Fibroblast of lung (primary cell): ENCODE measurements around the gene FBXO31. TPM values are rescaled to one million over a fixed set of nuclear protein-coding genes. Genes with fewer than 3 reads are reported as not detected.
"Not testable (repeated sequence)": the region's sequence is repeated elsewhere in the genome, so short reads cannot be mapped to it uniquely, and the experiment has no call there.

Experiments
- DNase-seq, 2 donors: peaks; one replicate each; pipeline versions ENCODE4 v3.0.0 to v3.0.0-alpha.2; 2010; ENCODE audit warnings: low read depth in 2 of 2
- H2AFZ ChIP-seq: 2 replicates; pipeline ENCODE4 v1.5.1; 2012; ENCODE audit warnings: low read length, control low read depth, inconsistent platforms
- H3K27ac ChIP-seq: 2 replicates; pipeline ENCODE4 v1.5.1; 2011; ENCODE audit warnings: low read length, control low read depth; ENCODE audit not compliant: insufficient read depth
- H3K27me3 ChIP-seq: 2 replicates; pipeline ENCODE4 v1.5.1; 2011; ENCODE audit warnings: mild to moderate bottlenecking, low read length; ENCODE audit not compliant: control insufficient read depth, insufficient read depth
- H3K36me3 ChIP-seq: 2 replicates; pipeline ENCODE4 v1.5.1; 2011; ENCODE audit warnings: low read length; ENCODE audit not compliant: control insufficient read depth, insufficient read depth
- H3K4me1 ChIP-seq: 2 replicates; pipeline ENCODE4 v1.5.1; 2011; ENCODE audit warnings: low read length; ENCODE audit not compliant: control insufficient read depth, insufficient read depth; ENCODE audit errors: extremely low read depth
- H3K4me2 ChIP-seq: 2 replicates; pipeline ENCODE4 v1.5.1; 2011; ENCODE audit warnings: low read length, control low read depth; ENCODE audit not compliant: insufficient read depth; ENCODE audit errors: extremely low read depth
- H3K4me3 ChIP-seq, 4 experiments: fragments of 200-600 bp in 1 of 4; sonication (generic) in 1 of 4; replicated peaks in 1 of 4; 2 replicates each; pipeline ENCODE4 v1.5.1; 2011 to 2016; ENCODE audit warnings: low read length in 4 of 4, low read depth in 3 of 4, mild to moderate bottlenecking in 3 of 4, control low read depth in 2 of 4, inconsistent platforms in 1 of 4, mixed read lengths in 1 of 4; ENCODE audit not compliant: insufficient read depth in 1 of 4; ENCODE audit errors: control extremely low read depth in 1 of 4
- H3K79me2 ChIP-seq: 2 replicates; pipeline ENCODE4 v1.5.1; 2012; ENCODE audit warnings: mild to moderate bottlenecking, low read length, inconsistent platforms; ENCODE audit not compliant: control insufficient read depth, insufficient read depth
- H3K9ac ChIP-seq: 2 replicates; pipeline ENCODE4 v1.5.1; 2011; ENCODE audit warnings: mild to moderate bottlenecking, low read length, control low read depth; ENCODE audit not compliant: insufficient read depth
- H3K9me3 ChIP-seq: 2 replicates; pipeline ENCODE4 v1.5.1; 2012; ENCODE audit warnings: low read depth, low read length; ENCODE audit not compliant: control insufficient read depth, insufficient read depth
- H4K20me1 ChIP-seq: 2 replicates; pipeline ENCODE4 v1.5.1; 2011; ENCODE audit warnings: low read length; ENCODE audit not compliant: control insufficient read depth, insufficient read depth; ENCODE audit errors: extremely low read depth
- EZH2 ChIP-seq: IDR thresholded peaks from 2 replicates; pipeline ENCODE4 v1.5.1; 2012; ENCODE audit warnings: low read length, control low read depth, mild to moderate bottlenecking; ENCODE audit errors: missing control alignments
- polyA plus RNA-seq, 2 donors: library from polyadenylated mRNA; depleted of rRNA in 1 of 2; stranded (reverse) in 1 of 2; unstranded in 1 of 2; fragments of >200 nt; gene quantifications; 2 replicates each; pipeline ENCODE4 v1.2.1, GENCODE V29; 2011 to 2012; ENCODE audit warnings: missing spikeins in 1 of 2
- total RNA-seq: library from RNA; depleted of rRNA; stranded (reverse); fragments of >200 nt; gene quantifications from 2 replicates; pipeline ENCODE4 v1.2.1, GENCODE V29; 2014
- TF ChIP-seq, protein P1 (sequence below), 2 donors: IDR thresholded peaks in 1 of 2; conservative IDR thresholded peaks in 1 of 2; 1 replicate in 1 of 2; 2 replicates in 1 of 2; pipeline ENCODE4 v1.5.1; 2011 to 2012; ENCODE audit warnings: low read length in 2 of 2, control low read depth in 1 of 2, inconsistent platforms in 1 of 2, low read depth in 1 of 2, mild to moderate bottlenecking in 1 of 2

The FBXO31 gene
- total and polyA plus RNA-seq, 2 donors (not counting 1 experiment from before 2014, with no cell fraction given): 17.6 to 40.3 TPM

GRCh38 chr16:87366288-87366687 lies 17.3 kb downstream of the FBXO31 start:
- Histone ChIP-seq H3K9me3 (no peaks in the 10 kb centered on the region), H3K36me3 (no peaks in the 10 kb centered on the region), H3K4me1 (peaks cover 7% of the 10 kb centered on the region), H3K27me3 (no peaks in the 10 kb centered on the region), H3K4me2 (no peak overlapping the region), H3K79me2 (peaks cover 34% of the 10 kb centered on the region), H3K4me3 (no peak overlapping the region), H3K9ac (no peak overlapping the region), H3K27ac (no peak overlapping the region), H4K20me1 (no peaks in the 10 kb centered on the region), H2AFZ (no peak overlapping the region)
- TF ChIP-seq EZH2: no peak
- TF ChIP-seq, protein P1, sequence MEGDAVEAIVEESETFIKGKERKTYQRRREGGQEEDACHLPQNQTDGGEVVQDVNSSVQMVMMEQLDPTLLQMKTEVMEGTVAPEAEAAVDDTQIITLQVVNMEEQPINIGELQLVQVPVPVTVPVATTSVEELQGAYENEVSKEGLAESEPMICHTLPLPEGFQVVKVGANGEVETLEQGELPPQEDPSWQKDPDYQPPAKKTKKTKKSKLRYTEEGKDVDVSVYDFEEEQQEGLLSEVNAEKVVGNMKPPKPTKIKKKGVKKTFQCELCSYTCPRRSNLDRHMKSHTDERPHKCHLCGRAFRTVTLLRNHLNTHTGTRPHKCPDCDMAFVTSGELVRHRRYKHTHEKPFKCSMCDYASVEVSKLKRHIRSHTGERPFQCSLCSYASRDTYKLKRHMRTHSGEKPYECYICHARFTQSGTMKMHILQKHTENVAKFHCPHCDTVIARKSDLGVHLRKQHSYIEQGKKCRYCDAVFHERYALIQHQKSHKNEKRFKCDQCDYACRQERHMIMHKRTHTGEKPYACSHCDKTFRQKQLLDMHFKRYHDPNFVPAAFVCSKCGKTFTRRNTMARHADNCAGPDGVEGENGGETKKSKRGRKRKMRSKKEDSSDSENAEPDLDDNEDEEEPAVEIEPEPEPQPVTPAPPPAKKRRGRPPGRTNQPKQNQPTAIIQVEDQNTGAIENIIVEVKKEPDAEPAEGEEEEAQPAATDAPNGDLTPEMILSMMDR (conservative IDR thresholded peaks at IDR 0.05 in 1 of 2, IDR thresholded peaks at IDR 0.05 in 1 of 2; ENCODE audit: low read depth in 1 of 2, low read length in 2 of 2): no peak
- DNase-seq: no peak

DNA sequence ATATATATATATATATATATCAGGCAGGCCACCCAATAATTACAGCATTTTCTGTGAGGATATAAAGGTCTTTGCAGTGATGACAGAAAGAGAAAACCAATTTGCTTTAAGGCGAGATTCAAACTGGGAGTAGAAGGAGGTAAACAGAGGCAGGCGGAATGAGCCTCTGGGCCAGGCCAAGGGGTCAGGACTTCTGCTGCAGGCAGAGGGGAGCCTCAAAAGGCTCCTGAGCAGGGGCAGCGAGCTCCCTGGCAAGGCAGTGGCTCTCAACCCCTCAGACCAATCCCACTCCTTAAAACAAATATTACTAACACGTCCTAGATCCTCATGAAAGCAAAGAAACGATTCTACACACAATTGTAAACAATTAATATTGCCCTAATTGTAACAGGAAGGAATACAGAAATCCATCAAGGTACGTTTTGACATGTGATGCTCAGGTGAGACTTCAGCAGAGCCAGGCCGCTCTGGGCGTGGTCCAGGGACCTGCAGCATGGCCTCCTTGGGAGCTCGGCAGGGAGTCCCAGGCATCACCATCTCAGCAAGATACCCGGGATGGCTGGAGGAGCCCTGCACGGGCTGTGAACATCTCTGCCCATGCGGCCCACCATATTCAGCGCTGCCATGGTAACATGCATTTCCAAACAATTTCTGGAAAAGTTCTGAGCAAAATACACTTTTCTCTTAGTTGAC lies 18.4 kb downstream of the FBXO31 start:
- Histone ChIP-seq H3K4me1 (peaks cover 7% of the 10 kb centered on the region), H3K4me2 (no peak overlapping the region), H4K20me1 (no peaks in the 10 kb centered on the region), H2AFZ (no peak overlapping the region), H3K9ac (no peak overlapping the region), H3K27me3 (no peaks in the 10 kb centered on the region), H3K27ac (no peak overlapping the region), H3K36me3 (no peaks in the 10 kb centered on the region), H3K79me2 (peaks cover 30% of the 10 kb centered on the region), H3K4me3 (no peak overlapping the region), H3K9me3 (no peaks in the 10 kb centered on the region)
- TF ChIP-seq, protein P1 (conservative IDR thresholded peaks at IDR 0.05 in 1 of 2, IDR thresholded peaks at IDR 0.05 in 1 of 2; ENCODE audit: low read depth in 1 of 2, low read length in 2 of 2): no peak
- no peak for TF ChIP-seq EZH2
- DNase-seq: no peak

- no peaks in the 10 kb centered on the region for H4K20me1 ChIP-seq
These were observed 19.7 kb downstream of the FBXO31 start for GRCh38 chr16:87363771-87364455.

DNA sequence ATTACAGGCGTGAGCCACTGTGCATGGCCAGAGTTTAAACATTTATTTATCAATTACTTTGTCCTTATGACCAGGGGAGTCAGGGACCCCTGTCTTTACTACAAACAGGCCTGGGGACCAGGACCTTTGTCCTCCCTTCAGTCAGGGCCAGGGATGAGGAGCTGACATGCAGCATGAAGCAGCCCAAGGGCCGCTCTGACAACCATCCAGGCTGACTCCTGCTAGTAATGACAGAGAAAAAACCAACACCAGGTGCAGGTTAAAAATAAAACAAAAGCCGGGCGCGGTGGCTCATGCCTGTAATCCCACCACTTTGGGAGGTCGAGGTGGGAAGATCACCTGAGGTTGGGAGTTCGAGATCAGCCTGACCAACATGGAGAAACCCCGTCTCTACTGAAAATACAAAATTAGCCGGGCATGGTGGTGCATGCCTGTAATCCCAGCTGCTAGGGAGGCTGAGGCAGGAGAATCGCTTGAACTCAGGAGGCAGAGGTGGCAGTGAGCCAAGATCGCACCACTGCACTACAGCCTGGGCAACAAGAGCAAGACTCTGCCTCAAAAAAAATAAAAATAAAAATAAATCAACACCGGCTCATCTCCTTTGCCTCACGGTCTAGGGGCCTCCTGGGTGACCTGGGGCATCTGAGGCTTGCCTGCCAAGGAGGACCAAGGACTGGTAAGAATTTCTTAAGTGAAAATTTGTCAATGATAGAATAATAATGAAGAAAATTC lies 20.6 kb downstream of the FBXO31 start:
- H4K20me1 ChIP-seq, DNase-seq, H3K9me3 ChIP-seq, H3K4me3 ChIP-seq, H3K9ac ChIP-seq, H3K27ac ChIP-seq, H3K4me2 ChIP-seq, H2AFZ ChIP-seq, H3K36me3 ChIP-seq, H3K4me1 ChIP-seq, H3K27me3 ChIP-seq: not testable (repeated sequence)
- peaks cover 22% of the 10 kb centered on the region for H3K79me2 ChIP-seq

More at GRCh38 chr16:87363771-87364455, 19.7 kb downstream of the FBXO31 start:
- Histone ChIP-seq H3K4me3 (no peak overlapping the region), H3K79me2 (peaks cover 25% of the 10 kb centered on the region), H3K4me1 (peaks cover 7% of the 10 kb centered on the region), H3K4me2 (peak overlapping the region; percentile 71), H3K9me3 (no peaks in the 10 kb centered on the region), H3K27me3 (no peaks in the 10 kb centered on the region), H3K9ac (peak overlapping the region; percentile 14), H2AFZ (no peak overlapping the region), H3K27ac (peak overlapping the region; percentile 43), H3K36me3 (peaks cover 1% of the 10 kb centered on the region)
- TF ChIP-seq EZH2: no peak
- TF ChIP-seq, protein P1 (conservative IDR thresholded peaks at IDR 0.05 in 1 of 2, IDR thresholded peaks at IDR 0.05 in 1 of 2; ENCODE audit: low read depth in 1 of 2, low read length in 2 of 2): no peak
- peak in 1 of 2 donors; percentile 72 for DNase-seq
